Prostate gland (tissue), 2 donors: Measurements from ENCODE around the gene TRIM37.

Experiments used
- POLR2A ChIP-seq: fragments of 450-650 bp; IDR thresholded peaks from one replicate; pipeline ENCODE4 v1.6.1; 2016; ENCODE audit warnings: antibody characterized with exemption, mild to moderate bottlenecking
- POLR2AphosphoS5 ChIP-seq: sonication (generic); formaldehyde crosslinking; IDR thresholded peaks from one replicate; pipeline ENCODE4 v1.6.1; 2017; ENCODE audit warnings: antibody characterized with exemption
- TF ChIP-seq, protein P1 (sequence below), 4 experiments: fragments of 200-600 bp in 2 of 4; fragments of 450-650 bp in 2 of 4; sonication (generic) in 2 of 4; IDR thresholded peaks; 1 replicate in 3 of 4; 2 replicates in 1 of 4; pipeline ENCODE4 v1.5.1; 2016 to 2019; ENCODE audit warnings: antibody characterized with exemption in 4 of 4, mild to moderate bottlenecking in 2 of 4, moderate library complexity in 2 of 4

DNA sequence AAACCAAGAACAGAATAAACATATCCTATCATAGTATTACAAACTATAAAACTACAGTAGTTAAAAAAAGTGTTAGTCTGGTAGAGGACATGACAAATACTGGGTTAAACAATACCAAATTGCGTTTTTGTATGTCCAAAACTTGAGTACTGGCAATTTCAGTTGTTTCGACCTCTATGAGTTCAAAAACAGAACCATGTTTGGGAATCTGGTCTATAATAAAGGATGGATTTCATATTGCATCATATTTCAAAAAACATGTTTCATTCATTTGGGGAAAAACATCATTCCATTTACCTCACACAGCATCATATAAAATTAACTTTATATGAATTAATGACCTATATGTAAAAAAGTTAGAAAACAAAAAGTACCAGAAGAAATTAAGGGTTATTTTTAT lies 81.8 kb downstream of the TRIM37 start:
- TF ChIP-seq, protein P1, sequence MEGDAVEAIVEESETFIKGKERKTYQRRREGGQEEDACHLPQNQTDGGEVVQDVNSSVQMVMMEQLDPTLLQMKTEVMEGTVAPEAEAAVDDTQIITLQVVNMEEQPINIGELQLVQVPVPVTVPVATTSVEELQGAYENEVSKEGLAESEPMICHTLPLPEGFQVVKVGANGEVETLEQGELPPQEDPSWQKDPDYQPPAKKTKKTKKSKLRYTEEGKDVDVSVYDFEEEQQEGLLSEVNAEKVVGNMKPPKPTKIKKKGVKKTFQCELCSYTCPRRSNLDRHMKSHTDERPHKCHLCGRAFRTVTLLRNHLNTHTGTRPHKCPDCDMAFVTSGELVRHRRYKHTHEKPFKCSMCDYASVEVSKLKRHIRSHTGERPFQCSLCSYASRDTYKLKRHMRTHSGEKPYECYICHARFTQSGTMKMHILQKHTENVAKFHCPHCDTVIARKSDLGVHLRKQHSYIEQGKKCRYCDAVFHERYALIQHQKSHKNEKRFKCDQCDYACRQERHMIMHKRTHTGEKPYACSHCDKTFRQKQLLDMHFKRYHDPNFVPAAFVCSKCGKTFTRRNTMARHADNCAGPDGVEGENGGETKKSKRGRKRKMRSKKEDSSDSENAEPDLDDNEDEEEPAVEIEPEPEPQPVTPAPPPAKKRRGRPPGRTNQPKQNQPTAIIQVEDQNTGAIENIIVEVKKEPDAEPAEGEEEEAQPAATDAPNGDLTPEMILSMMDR (IDR thresholded peaks at IDR 0.05) = no peak
- TF ChIP-seq POLR2AphosphoS5 (no peak), POLR2A (no peak)
